OCI-LY1 (cell line): ENCODE results near the gene NCKAP5L.

Experiments used
- EZH2 ChIP-seq: fragments of 200-600 bp; sonication (generic), shearing (Covaris generic); IDR thresholded peaks from 2 replicates; pipeline ENCODE4 v1.8.0; 2017; ENCODE audit warnings: borderline replicate concordance, mixed run types, mild to moderate bottlenecking, antibody characterized with exemption, low read length, moderate library complexity, mixed read lengths
- TF ChIP-seq, protein P1 (sequence below): fragments of 200-600 bp; sonication (generic), shearing (Covaris generic); IDR thresholded peaks from 2 replicates; pipeline ENCODE4 v1.5.1; 2017; ENCODE audit warnings: mild to moderate bottlenecking, antibody characterized with exemption, low read length, moderate library complexity, mixed read lengths

DNA sequence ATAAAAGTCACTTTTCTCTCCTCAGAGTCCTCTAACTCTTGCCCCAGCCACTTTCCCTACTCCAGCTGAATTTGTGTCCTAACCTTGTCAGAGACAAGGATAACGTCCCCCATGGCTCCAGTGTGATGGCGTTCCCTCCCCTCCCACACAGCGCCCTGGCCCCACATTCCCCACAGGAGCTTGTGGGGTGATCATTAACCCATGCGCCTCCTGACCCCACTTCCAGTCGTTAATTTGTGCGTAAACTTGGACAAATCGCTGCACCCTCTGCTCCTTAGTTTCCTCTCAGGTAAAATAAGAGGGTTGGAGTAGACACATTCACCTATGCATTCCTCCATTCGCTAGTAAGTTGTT is 37.5 kb upstream of the NCKAP5L start:
- TF ChIP-seq, protein P1, sequence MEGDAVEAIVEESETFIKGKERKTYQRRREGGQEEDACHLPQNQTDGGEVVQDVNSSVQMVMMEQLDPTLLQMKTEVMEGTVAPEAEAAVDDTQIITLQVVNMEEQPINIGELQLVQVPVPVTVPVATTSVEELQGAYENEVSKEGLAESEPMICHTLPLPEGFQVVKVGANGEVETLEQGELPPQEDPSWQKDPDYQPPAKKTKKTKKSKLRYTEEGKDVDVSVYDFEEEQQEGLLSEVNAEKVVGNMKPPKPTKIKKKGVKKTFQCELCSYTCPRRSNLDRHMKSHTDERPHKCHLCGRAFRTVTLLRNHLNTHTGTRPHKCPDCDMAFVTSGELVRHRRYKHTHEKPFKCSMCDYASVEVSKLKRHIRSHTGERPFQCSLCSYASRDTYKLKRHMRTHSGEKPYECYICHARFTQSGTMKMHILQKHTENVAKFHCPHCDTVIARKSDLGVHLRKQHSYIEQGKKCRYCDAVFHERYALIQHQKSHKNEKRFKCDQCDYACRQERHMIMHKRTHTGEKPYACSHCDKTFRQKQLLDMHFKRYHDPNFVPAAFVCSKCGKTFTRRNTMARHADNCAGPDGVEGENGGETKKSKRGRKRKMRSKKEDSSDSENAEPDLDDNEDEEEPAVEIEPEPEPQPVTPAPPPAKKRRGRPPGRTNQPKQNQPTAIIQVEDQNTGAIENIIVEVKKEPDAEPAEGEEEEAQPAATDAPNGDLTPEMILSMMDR, result no peak
- TF ChIP-seq EZH2, result no peak
